ENCODE measurements around the gene APP.

DNA sequence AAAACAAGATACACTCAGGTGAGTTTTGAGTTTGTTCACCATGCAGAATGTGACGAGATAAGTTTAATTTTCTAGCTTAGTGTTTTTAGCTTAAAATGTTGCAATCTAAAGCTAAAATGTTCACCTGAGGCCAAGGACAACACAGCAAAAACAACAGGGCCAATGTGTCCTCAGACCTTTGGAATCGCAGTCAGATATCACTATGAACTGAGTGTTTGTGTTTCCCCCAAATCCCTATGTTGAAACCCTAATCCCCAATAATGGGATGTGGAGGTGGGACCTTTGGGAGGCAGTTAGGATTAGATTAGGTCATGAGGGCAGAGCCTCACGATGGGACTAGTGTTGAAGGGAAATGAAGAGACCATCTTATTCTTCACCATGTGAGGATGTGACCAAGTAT lies 291.4 kb downstream of the APP start:
- TF ChIP-seq CTCF (IDR thresholded peaks at IDR 0.05) (no peak), POLR2A (IDR thresholded peaks at IDR 0.05) (no peak)
